H1 (cell line): ENCODE results near the gene ROR1.

Experiments used
- CTCF ChIP-seq, 3 experiments: IDR thresholded peaks; 1 replicate in 2 of 3; 2 replicates in 1 of 3; pipeline versions ENCODE4 v1.5.1 to v1.6.1; 2011; ENCODE audit warnings: low read length in 3 of 3, mild to moderate bottlenecking in 3 of 3, inconsistent platforms in 2 of 3, low read depth in 1 of 3, moderate library complexity in 1 of 3; ENCODE audit not compliant: insufficient read depth in 1 of 3; ENCODE audit errors: control extremely low read depth in 1 of 3
- EP300 ChIP-seq, 2 experiments: IDR thresholded peaks; 1 replicate in 1 of 2; 2 replicates in 1 of 2; pipeline ENCODE4 v1.6.1; 2011 to 2012; ENCODE audit warnings: low read depth in 2 of 2, low read length in 2 of 2, mild to moderate bottlenecking in 2 of 2, borderline replicate concordance in 1 of 2, inconsistent platforms in 1 of 2, moderate library complexity in 1 of 2
- POLR2A ChIP-seq, 2 experiments: IDR thresholded peaks; 1 replicate in 1 of 2; 2 replicates in 1 of 2; pipeline ENCODE4 v1.6.1; 2011; ENCODE audit warnings: low read depth in 2 of 2, low read length in 2 of 2, mild to moderate bottlenecking in 2 of 2; ENCODE audit errors: control extremely low read depth in 1 of 2
- RAD21 ChIP-seq, 2 experiments: IDR thresholded peaks in 1 of 2; conservative IDR thresholded peaks in 1 of 2; 2 replicates each; pipeline ENCODE4 v1.6.1; 2011; ENCODE audit warnings: low read depth in 2 of 2, low read length in 2 of 2, improper control_type of control experiment in 1 of 2, inconsistent platforms in 1 of 2, mild to moderate bottlenecking in 1 of 2, moderate library complexity in 1 of 2
- RBBP5 ChIP-seq: IDR thresholded peaks from 2 replicates; pipeline ENCODE4 v1.7.1; 2012; ENCODE audit warnings: low read depth, mild to moderate bottlenecking, inconsistent platforms, low read length, moderate library complexity, borderline replicate concordance

- TF ChIP-seq RAD21 (IDR thresholded peaks at IDR 0.05 in 1 of 2, conservative IDR thresholded peaks at IDR 0.05 in 1 of 2; ENCODE audit: low read depth in 2 of 2, low read length in 2 of 2) (no peak), CTCF (IDR thresholded peaks at IDR 0.05; ENCODE audit: control extremely low read depth in 1 of 3, insufficient read depth in 1 of 3, low read depth in 1 of 3, low read length in 3 of 3) (no peak), EP300 (IDR thresholded peaks at IDR 0.05; ENCODE audit: borderline replicate concordance in 1 of 2, low read depth in 2 of 2, low read length in 2 of 2) (no peak), RBBP5 (no peak), POLR2A (IDR thresholded peaks at IDR 0.05; ENCODE audit: control extremely low read depth in 1 of 2, low read depth in 2 of 2, low read length in 2 of 2) (no peak)
Observed at GRCh38 chr1:64077281-64077940, 303.6 kb downstream of the ROR1 start.
